ENCODE data around the gene DNM2.

GRCh38 chr19:10863107-10863717, 145.3 kb downstream of the DNM2 start:
- TF ChIP-seq CTCF (IDR thresholded peaks at IDR 0.05) = no peak
- no peak for TF ChIP-seq POLR2A (IDR thresholded peaks at IDR 0.05)
